GM21723 (cell line): ENCODE data around the gene BRMS1L.
A peak's percentile ranks its signal among the peaks of the same experiment; 100 is the strongest.
"Not testable (repeated sequence)": the region's sequence is repeated elsewhere in the genome, so short reads cannot be mapped to it uniquely, and the experiment has no call there.

Source experiments
- ATAC-seq: cut with Tn5 transposase; IDR thresholded peaks from one replicate; pipeline ENCODE4 v1.9.1; 2021; ENCODE audit warnings: mild to moderate bottlenecking, moderate library complexity; ENCODE audit not compliant: unreplicated experiment

BRMS1L gene

DNA sequence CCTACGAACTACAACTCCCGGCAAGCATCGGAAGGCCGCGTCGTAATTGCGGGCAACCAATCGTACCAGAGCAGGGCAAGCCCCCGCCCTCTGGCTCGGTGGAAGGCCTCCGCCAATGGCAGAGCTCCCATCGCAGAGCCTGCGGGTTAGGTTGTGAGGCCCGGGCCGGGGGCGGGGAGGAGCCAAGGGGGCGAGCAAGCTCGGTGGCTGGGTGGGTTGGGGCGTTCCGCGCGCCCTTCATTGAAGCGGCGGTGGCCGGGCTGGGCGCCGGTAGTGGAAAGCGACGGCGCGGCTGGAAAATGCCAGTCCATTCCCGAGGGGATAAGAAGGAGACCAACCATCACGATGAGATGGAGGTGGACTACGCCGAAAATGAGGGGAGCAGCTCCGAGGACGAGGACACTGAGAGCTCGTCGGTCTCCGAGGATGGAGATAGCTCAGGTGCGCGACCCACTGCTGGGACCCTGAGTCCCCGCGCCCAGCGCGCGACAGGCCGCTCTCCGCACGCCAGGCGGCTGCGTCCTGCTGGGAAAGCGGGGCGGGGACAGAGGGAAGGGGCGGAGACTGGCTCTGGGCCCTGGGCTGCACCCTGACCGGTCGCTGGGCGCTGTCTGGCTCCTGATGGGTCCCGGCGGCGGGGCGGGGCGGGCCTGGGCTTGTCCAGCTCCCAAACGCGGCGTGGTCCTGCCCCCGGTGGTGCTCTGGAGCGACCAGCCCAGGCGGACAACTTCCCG, at the start of gene BRMS1L:
Gene BRMS1L (plus strand): TSS at position 121 of the 734 bp plus-strand sequence. CDS start 179 bp downstream, at position 300.
- ATAC-seq: peak; percentile 96

DNA sequence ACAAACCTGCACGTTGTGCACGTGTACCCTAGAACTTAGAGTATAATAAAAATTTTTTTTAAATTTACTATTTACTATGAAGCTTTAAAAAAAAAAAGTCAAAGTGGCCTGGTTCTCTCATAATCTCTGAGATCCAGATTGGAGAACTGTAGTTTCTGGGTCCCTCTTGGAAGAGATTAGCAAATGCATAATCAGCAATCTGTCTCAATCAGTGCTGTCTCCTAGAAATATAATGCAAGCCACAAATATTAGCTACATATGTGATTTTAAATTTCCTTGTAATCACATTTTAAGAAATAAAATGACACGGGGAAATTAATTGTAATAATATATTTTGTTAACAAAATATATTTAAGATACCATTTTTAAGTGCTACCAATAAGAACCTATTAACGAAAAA, 49.3 kb upstream of the BRMS1L start:
- ATAC-seq: no peak

- not testable (repeated sequence) for ATAC-seq
These were observed 48.6 kb upstream of the BRMS1L start for GRCh38 chr14:35777550-35777949.

DNA sequence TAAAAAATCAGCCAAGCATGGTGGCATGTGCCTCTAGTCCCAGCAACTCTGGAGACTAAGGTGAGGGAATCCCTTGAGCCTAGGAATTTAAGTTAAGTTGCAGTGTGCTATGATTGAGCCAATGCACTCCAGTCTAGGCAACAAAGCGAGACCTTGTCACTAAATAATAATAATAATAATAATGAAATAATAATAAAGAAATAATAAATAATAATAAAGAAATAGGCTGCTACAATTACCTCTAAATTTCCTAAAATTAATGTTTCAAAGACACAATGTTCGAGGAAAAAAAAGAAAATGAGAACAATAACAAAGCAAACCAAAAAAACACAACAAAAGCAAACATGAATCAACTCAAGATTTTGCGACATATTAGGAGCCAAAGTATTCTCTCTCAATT, 46.8 kb upstream of the BRMS1L start:
- no peak for ATAC-seq

DNA sequence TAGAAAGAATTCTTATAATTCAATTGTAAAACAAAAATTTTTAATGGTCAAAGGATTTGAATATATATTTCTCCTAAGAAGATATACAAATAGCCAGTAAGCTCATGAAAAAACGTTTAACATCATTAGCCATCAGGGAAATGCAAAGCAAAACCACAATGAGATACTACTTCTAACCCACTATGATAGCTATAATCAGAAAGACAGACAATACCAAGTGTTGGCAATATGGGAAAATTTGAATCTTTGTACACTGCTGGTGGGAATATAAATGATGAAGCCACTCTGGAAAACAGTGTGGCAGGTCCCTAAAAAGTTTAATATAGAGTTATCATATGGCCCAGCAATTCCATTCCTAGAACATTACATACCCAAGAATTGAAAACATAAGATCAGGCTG, 42.4 kb upstream of the BRMS1L start:
- ATAC-seq: no peak

GRCh38 chr14:35786856-35787255, 39.3 kb upstream of the BRMS1L start:
- no peak for ATAC-seq

GRCh38 chr14:35789651-35790050, 36.5 kb upstream of the BRMS1L start:
- ATAC-seq: no peak

DNA sequence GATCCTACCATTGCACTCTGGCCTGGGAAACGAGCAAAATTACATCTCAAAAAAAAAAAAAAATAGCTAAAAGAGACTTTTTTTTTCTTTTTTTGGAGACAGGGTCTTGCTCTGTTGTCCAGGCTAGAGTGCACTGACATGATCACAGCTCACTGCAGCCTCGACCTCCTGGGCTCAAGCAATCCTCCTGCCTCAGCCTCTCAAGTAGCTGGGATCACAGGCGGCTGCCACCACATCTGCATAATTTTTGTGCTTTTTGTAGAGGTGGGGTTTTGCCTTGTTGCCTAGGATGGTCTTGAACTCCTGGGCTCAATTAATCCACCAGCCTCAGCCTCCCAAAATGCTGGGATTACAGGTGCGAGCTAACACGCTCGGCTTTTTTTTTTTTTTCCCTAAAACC, 28.3 kb upstream of the BRMS1L start:
- ATAC-seq: no peak

DNA sequence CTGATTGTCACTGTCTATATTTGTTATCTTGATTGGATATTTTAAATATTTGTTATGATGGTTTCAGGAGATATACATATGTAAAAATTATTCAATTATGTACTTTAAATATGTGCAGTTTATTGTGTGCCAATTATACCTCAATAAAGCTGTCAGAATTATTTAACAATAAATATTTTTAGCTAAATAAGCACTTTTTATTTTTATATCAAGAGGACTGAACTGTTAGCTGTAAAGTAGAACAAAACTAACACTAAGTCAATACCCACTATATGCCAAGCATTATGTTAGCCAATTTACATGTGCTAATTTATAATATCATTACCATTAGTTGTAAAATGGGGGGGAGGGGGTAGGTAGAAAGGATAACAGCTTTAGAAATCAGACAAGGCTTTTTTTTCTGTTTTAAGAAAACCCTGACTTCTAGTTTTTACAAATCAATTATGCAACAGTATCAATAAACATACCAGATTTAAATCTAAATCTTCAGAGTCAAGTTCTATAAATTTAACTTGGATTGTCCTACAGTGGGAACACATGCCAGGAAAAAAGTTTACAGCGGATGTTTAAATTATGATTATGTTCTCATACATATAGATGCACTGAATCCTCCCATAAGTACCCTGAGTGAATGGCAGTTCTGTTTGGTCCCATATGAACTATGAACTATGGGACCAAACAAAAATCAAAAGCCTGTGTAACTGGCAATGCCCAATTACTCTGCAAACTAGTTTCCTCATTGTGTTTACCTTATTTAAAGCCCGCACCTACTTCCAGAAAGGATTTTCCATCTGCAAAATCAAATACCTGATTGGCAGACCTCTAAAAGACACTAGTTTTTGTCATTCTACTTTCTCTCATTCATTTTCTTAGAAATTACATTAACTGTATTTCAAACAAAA, 19.9 kb upstream of the BRMS1L start:
- ATAC-seq: no peak

- ATAC-seq: no peak
These were observed 18.8 kb upstream of the BRMS1L start for GRCh38 chr14:35807131-35807961.

DNA sequence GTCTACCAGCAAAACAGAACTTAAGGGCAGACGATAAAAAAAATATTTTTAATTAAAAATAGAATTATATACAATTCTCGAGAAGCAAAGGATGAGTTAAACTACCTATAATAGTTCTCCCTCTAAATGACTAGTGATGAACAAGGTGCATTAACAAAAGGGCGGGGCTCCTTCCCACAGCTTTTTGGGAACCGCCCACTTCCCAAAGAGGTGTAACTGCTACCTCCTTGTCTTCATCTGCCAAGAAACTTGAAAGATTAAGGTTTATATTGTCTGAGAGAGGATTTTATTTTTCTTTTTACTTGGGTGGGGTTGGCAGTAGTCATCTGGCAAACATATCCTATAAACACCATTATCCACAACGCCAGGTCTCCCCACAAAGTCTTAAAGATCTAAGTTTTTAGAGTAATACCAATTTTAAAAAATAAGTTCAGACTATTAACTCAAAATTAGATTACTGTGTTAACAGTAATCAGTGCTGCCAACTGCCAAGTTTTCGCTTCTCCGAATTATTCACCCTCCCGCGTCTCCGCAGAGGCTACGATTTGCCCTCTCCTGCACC, 18.0 kb upstream of the BRMS1L start:
- ATAC-seq: no peak

- peak; percentile 97 for ATAC-seq
These were observed 17.2 kb upstream of the BRMS1L start, which contains the start of gene RALGAPA1 for GRCh38 chr14:35808638-35809563. Gene RALGAPA1, minus strand, starts transcription at chr14:35809295. Its CDS starts 460 bp downstream, at chr14:35808835.

DNA sequence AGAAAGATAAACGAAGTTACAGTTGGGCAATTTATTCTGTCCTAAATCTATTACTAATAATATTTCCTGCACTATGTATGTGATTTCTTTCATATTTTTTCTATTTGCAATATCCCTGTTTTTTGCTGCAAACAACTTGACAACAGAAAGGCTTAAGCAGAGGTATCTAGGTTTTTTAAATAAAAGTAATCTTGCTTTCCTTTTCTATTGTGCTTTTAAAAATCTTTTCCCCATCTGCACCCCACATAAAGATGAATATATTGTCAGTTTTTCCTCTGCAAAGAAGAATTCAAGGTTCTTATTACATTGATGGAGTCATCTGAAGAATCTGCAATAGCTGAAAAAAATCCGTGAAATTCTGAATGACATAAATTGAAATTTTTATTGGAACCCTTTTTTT, 16.5 kb upstream of the BRMS1L start:
- ATAC-seq: no peak

- ATAC-seq: no peak
These were observed 15.2 kb upstream of the BRMS1L start for GRCh38 chr14:35810963-35811362.

DNA sequence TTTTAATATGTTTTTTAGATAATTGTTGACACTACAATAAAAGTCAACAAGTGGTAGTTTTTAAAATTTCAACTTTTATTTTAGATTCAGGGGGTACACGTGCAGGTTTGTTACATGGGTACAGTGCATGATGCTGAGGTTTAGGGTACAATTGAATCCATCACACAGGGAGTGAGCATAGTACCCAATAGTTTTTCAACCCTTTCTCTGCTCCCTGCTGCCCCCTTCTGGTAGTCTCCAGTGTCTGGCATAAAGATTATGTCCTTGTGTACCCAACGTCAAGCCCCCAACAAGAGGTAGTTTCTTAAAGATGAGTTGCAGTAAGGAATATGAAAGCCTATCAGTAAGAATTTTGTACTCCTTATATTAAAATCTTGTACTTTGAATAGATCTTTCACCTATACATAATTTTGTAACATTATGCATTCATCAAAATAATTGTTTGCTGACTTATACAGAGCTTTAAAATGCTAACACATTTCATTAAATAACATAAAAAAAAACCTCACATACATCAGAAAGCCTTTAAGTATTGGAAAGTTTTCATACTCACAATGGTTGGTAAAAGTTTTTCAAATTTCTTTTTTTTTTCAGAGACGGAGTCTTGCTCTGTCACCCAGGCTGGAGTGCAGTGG, 11.7 kb upstream of the BRMS1L start:
- ATAC-seq: peak; percentile 84

- no peak for ATAC-seq
These were observed 7.6 kb upstream of the BRMS1L start for GRCh38 chr14:35818346-35819115.

- no peak for ATAC-seq
These were observed 6.3 kb upstream of the BRMS1L start for GRCh38 chr14:35819591-35820540.
